Measurements from ENCODE around the gene ITM2C. TPM values are rescaled to one million over a fixed set of nuclear protein-coding genes. Genes with fewer than 3 reads are reported as not detected.

Gene ITM2C
- total RNA-seq, 2 donors from 2014 or later, result 15.3 to 18.6 TPM

GRCh38 chr2:230863442-230864121, 1.2 kb upstream of the ITM2C start:
- Mint-ChIP-seq H3K36me3 (ENCODE audit: low read depth) (peaks cover 3% of the 10 kb centered on the region), H3K27ac (peak overlapping the region; percentile 91), H3K27me3 (peaks cover 9% of the 10 kb centered on the region)

DNA sequence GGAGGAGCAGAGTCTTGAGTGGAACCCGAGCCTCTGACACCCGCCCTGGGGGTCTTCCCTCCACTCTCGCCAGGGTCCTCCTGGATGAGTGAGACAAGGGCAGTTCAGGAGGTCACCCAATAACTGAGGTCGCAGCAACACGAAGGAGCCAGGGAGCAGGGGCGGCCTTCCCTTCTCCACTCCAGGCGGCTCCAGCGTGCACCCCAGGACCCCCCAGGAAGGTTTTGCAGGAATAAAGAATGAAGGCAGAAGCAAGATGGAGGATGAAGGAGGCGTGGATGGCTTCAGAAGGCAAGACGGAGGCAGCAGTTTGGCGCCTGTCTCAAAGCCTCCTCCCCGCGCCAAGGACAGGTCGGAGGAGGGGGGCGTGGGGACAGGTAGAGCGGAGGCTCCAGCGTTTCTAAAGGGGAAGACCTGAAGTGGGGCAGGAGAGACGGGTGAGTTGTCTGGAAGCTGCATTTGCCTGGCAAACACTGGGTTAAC, 579 bp upstream of the ITM2C start:
- H3K4me1 Mint-ChIP-seq, result peaks cover 35% of the 10 kb centered on the region

More at GRCh38 chr2:230863442-230864121, 1.2 kb upstream of the ITM2C start:
- DNase-seq (no peak), ATAC-seq (no peak)
- no peaks in the 10 kb centered on the region for H3K9me3 ChIP-seq (ENCODE audit: control insufficient read depth, low read length, poor library complexity, severe bottlenecking)
- Mint-ChIP-seq H3K4me1 (peaks cover 31% of the 10 kb centered on the region), H3K4me3 (peak overlapping the region; percentile 96)

DNA sequence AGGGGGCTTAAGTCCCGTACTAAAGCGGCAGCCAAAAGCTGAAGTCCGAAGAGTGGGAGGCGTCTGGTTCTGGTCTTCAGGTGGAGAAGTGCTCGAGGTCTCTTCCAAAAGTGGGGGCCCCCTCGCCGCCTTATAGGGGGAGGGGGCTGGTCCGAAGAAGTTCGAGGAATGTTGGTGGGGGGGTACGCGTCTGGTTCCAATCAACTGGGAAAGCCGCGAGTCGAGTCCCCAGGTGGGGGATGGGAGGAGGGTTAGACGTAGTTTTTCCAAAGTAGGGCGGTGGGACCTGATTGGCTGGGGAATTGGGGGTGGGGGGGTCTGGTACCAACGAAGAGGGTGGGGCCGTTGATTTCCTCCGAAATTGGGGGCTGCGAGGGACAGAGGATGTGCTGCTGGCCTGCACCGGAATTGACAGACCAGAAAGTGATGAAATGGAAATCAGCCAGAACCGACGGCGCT, 594 bp downstream of the ITM2C start:
- DNase-seq (no peak), ATAC-seq (no peak)
- no peaks in the 10 kb centered on the region for H3K9me3 ChIP-seq (ENCODE audit: control insufficient read depth, low read length, poor library complexity, severe bottlenecking)
- Mint-ChIP-seq H3K27ac (peak overlapping the region; percentile 91), H3K27me3 (peaks cover 9% of the 10 kb centered on the region), H3K36me3 (ENCODE audit: low read depth) (peaks cover 3% of the 10 kb centered on the region), H3K4me1 (peaks cover 35% of the 10 kb centered on the region), H3K4me3 (peak overlapping the region; percentile 96)

More for the DNA sequence above, 579 bp upstream of the ITM2C start:
- no peaks in the 10 kb centered on the region for H3K9me3 ChIP-seq (ENCODE audit: control insufficient read depth, low read length, poor library complexity, severe bottlenecking)
- Mint-ChIP-seq H3K27ac (peak overlapping the region; percentile 91), H3K4me3 (peak overlapping the region; percentile 96), H3K36me3 (ENCODE audit: low read depth) (peaks cover 3% of the 10 kb centered on the region), H3K27me3 (peaks cover 9% of the 10 kb centered on the region)
- no peak for ATAC-seq
- DNase-seq, result no peak

GRCh38 chr2:230865766-230866755, 1.3 kb downstream of the ITM2C start:
- DNase-seq (no peak), ATAC-seq (no peak)
- H3K27me3 Mint-ChIP-seq, result peaks cover 7% of the 10 kb centered on the region
- H3K4me3 Mint-ChIP-seq, result peak overlapping the region; percentile 96
- H3K4me1 Mint-ChIP-seq, result peaks cover 35% of the 10 kb centered on the region
- H3K27ac Mint-ChIP-seq, result peak overlapping the region; percentile 91
- H3K9me3 ChIP-seq (ENCODE audit: control insufficient read depth, low read length, poor library complexity, severe bottlenecking), result no peaks in the 10 kb centered on the region
- peaks cover 3% of the 10 kb centered on the region for H3K36me3 Mint-ChIP-seq (ENCODE audit: low read depth)

DNA sequence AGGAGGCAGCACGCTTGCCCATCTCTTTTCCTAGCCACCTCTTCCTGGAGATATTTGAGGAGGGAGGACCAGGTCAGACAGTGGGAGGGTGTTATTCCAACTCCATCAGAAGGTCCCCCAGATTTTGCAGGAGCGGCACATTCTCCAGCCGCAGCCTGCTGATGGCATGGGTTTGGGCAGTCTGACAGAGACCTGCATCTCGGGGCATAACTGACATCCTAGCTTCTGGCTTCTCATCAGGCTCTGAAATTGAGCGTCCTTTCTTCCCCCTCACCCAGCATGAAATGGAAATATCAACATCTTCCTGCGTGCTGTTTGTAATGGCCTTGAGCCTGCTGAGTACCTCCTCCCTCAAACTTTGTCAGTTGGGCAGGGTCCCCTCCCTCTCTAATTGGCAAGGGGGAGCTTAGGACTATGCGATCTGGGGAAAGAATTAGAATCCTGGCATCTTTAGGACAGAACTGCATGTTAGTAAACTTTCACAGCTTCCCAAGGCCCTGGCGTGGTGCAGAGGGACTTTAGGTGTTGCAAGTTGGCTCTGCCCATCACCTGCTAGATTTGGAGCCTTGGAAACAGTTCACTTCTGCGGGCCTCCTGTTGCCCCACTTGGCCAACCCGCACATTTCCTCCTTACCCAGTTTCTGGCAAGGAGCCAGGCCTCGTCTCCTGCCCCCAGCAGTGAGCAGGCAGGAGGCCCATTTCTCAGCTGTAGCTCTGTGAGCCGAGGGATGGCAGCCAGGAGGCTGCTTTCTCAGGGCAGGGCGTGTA, 2.2 kb downstream of the ITM2C start:
- peak overlapping the region; percentile 14 for H3K27ac Mint-ChIP-seq
- peaks cover 28% of the 10 kb centered on the region for H3K4me1 Mint-ChIP-seq
- H3K9me3 ChIP-seq (ENCODE audit: control insufficient read depth, low read length, poor library complexity, severe bottlenecking), result no peaks in the 10 kb centered on the region
- no peaks in the 10 kb centered on the region for H3K27me3 Mint-ChIP-seq
- peak overlapping the region; percentile 69 for H3K4me3 Mint-ChIP-seq
- ATAC-seq (peak; percentile 66), DNase-seq (peak; percentile 56 to 61 (median 61))
- H3K36me3 Mint-ChIP-seq (ENCODE audit: low read depth), result peaks cover 3% of the 10 kb centered on the region

DNA sequence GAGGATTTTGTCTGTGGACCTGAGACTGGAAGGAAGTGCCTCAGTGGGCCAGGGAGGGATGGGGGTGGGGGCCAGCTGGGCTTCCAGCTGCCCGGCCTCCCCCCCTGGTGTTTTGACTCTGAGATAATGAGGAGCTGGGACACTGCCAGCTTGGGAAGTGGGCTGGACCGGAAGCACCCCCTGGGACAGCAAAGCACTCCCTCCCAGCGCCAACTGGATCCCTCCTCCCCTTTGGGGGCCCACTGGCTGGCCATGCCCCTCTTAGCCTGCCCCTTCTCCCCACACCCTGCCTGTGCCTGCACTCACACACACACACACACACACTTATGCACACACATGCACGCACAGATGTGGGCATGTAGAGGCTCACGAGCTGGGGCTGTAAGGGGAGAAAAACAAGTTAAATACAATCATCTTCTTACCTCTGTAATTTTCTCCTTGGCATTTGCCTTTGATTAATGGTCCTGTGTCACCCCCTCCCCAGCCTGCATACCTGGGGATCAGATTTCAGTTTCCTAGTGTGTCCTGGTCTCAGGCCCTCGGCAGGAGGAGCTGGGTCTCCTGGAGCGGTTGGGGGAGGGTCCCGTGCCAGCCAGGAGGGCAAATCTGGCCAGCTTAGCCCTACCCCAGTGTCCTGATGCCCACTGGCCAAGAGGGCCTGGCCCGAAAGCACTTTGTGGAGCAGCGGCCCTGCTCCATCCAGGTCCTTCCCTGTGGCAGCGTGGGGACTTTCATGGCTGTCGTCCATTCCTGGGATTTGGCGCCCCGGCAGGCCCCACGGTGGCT, 3.6 kb downstream of the ITM2C start:
- no peak for DNase-seq
- no peaks in the 10 kb centered on the region for H3K27me3 Mint-ChIP-seq

GRCh38 chr2:230868947-230869913, 4.5 kb downstream of the ITM2C start:
- no peaks in the 10 kb centered on the region for H3K27me3 Mint-ChIP-seq
- peaks cover 3% of the 10 kb centered on the region for H3K36me3 Mint-ChIP-seq (ENCODE audit: low read depth)
- H3K4me1 Mint-ChIP-seq, result peaks cover 30% of the 10 kb centered on the region
- no peak overlapping the region for H3K4me3 Mint-ChIP-seq
- no peak for ATAC-seq
- no peaks in the 10 kb centered on the region for H3K9me3 ChIP-seq (ENCODE audit: control insufficient read depth, low read length, poor library complexity, severe bottlenecking)
- no peak for DNase-seq
- H3K27ac Mint-ChIP-seq, result peak overlapping the region; percentile 19

More for the DNA sequence above, 3.6 kb downstream of the ITM2C start:
- H3K4me1 Mint-ChIP-seq, result peaks cover 29% of the 10 kb centered on the region
- no peaks in the 10 kb centered on the region for H3K9me3 ChIP-seq (ENCODE audit: control insufficient read depth, low read length, poor library complexity, severe bottlenecking)
- H3K4me3 Mint-ChIP-seq, result no peak overlapping the region
- peaks cover 3% of the 10 kb centered on the region for H3K36me3 Mint-ChIP-seq (ENCODE audit: low read depth)
- H3K27ac Mint-ChIP-seq, result no peak overlapping the region
- ATAC-seq, result no peak

DNA sequence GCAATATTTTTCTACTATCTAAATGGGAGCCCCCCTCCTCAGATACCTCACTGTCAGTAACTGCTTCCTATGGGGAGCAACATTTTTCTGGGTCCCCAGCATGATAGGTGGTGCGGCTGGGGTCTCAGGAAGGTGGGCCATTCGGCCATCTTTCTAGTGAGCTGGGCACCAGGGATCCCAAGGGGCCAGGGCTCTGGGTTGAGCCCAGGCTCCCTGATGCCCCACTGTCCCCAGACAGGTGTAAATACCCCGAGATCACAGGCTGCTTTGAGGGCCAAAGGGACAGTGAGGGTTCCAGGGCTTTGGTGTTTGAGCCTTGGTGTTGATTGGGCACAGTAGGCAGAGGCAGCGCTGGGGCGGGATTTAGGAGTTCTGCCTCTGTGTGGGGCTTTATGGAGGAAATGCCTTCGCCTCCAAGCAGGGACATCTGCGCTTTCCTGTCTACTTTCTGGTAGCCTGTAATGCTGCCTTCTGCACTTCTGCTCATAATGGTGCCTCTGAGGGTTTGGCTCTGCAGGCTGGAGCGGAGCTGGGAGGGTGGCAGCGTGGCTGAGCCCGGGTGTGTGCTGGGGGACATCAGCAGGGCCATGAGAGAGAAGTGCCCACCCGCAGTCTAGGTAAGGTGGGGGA, 5.3 kb downstream of the ITM2C start:
- no peaks in the 10 kb centered on the region for H3K27me3 Mint-ChIP-seq
- H3K4me3 Mint-ChIP-seq, result no peak overlapping the region
- H3K36me3 Mint-ChIP-seq (ENCODE audit: low read depth), result no peaks in the 10 kb centered on the region

DNA sequence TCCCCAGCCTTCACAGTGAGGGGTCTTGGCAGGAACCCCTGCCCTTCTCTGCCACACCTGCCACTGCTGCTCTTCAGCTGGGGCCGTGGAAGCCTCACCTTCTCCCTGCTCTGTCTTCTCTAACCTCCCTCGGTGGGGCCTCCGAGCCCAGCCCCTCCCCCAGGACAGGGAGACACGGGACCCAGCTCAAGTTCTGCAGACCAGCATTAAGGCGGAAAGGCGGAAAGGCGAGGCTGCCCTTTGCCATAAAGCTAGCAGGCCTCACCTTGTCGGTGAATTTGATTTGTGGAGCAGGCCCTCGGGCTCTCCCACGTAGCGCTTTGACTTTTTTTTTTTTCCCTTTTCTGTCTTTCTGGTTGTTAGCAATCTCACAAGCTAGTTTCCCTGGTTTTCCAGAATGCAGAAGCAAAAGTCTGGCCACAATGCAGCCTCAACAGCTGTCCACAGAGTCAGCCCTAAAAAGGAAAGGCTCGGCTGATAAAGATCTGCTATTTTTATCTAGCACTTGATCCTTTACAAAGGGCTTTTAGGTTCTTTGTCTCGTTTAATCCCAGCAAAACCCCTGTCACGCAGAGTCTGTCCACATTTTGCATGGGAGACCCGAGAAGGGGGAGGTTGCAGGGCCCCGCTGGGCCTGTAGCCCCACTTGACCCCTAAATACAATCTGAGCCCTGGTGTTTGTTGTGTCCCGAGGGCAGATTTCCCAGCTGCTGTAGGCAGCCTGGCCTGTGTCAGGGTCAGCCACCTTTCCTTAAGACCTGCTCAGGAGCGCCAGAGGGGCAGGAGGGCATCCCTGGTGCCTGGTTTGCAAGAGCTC, 6.0 kb downstream of the ITM2C start:
- DNase-seq (no peak), ATAC-seq (no peak)
- H3K9me3 ChIP-seq (ENCODE audit: control insufficient read depth, low read length, poor library complexity, severe bottlenecking), result no peaks in the 10 kb centered on the region
- Mint-ChIP-seq H3K4me3 (no peak overlapping the region), H3K27me3 (no peaks in the 10 kb centered on the region), H3K36me3 (ENCODE audit: low read depth) (no peaks in the 10 kb centered on the region), H3K4me1 (peaks cover 29% of the 10 kb centered on the region), H3K27ac (peak overlapping the region; percentile 4)

More for the DNA sequence above, 5.3 kb downstream of the ITM2C start:
- DNase-seq (no peak), ATAC-seq (no peak)
- peaks cover 25% of the 10 kb centered on the region for H3K4me1 Mint-ChIP-seq
- no peaks in the 10 kb centered on the region for H3K9me3 ChIP-seq (ENCODE audit: control insufficient read depth, low read length, poor library complexity, severe bottlenecking)
- H3K27ac Mint-ChIP-seq, result peak overlapping the region; percentile 4

DNA sequence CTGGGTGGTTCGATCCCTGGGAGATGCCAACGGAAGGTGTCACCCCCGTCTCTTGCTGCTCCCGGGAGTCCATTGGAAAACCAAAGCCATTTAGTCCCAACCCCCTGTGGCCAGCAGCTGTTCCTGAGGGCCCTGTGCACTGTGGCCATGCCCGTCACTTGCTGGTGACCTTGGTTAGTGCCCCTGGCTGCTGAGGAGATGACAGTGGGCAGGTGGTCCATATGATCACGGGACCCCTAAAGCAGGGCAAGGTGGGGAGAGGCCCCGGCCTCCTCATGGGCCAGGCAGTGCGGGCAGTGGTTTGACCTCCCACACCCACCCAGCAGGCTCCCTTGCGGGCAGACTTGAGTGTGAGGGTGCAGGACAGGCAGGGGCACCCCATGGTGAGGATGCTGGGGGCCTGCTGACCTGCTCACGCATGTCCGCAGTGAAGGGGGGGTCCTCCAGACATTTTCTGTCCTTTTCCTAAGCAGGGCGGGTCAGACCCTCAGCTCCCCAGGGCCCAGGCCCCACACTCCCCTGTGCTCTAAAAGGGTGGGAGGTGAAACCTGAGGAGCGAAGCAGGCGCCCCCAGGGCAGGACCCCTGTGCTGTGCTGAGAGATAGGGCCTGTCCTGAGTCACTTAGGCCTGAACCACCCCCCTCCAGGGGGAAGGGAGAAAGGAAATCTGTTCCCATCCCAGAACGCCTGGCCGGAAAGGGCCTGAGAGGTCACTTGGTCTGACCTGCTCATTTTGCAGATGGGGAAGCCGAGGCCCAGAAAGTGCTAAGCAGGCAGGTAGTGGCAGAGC, 6.8 kb downstream of the ITM2C start:
- Mint-ChIP-seq H3K4me3 (no peak overlapping the region), H3K36me3 (ENCODE audit: low read depth) (no peaks in the 10 kb centered on the region), H3K4me1 (peaks cover 25% of the 10 kb centered on the region), H3K27me3 (no peaks in the 10 kb centered on the region), H3K27ac (no peak overlapping the region)
- ATAC-seq (no peak), DNase-seq (no peak)
- H3K9me3 ChIP-seq (ENCODE audit: control insufficient read depth, low read length, poor library complexity, severe bottlenecking), result no peaks in the 10 kb centered on the region

Measured in T-helper 17 cell (primary cell).